ENCODE measurements around the gene LDHD.

Gene LDHD

GRCh38 chr16:75079346-75079926, 37.1 kb downstream of the LDHD start:
- no peak for DNase-seq (ENCODE audit: low read depth)

GRCh38 chr16:75078886-75079285, 37.7 kb downstream of the LDHD start:
- DNase-seq (ENCODE audit: low read depth) = no peak

GRCh38 chr16:75075688-75076268, 40.8 kb downstream of the LDHD start:
- DNase-seq (ENCODE audit: low read depth) = no peak

GRCh38 chr16:75074920-75075687, 41.5 kb downstream of the LDHD start:
- peak; percentile 71 for DNase-seq (ENCODE audit: low read depth)

- no peak for DNase-seq (ENCODE audit: low read depth)
Measured at GRCh38 chr16:75074304-75074793, 42.2 kb downstream of the LDHD start.

- no peak for DNase-seq (ENCODE audit: low read depth)
Measured at GRCh38 chr16:75073545-75074303, 42.9 kb downstream of the LDHD start.

GRCh38 chr16:75072239-75072947, 44.2 kb downstream of the LDHD start:
- no peak for DNase-seq (ENCODE audit: low read depth)

- DNase-seq (ENCODE audit: low read depth) = no peak
Measured at GRCh38 chr16:75071621-75072020, 45.0 kb downstream of the LDHD start.

- DNase-seq (ENCODE audit: low read depth) = no peak
Measured at GRCh38 chr16:75070012-75070841, 46.4 kb downstream of the LDHD start.

GRCh38 chr16:75068085-75069031, 48.2 kb downstream of the LDHD start:
- DNase-seq (ENCODE audit: low read depth) = no peak

- DNase-seq (ENCODE audit: low read depth) = no peak
Measured at GRCh38 chr16:75066861-75067447, 49.6 kb downstream of the LDHD start.

- no peak for DNase-seq (ENCODE audit: low read depth)
Measured at GRCh38 chr16:75065521-75066149, 50.9 kb downstream of the LDHD start.

- peak; percentile 26 for DNase-seq (ENCODE audit: low read depth)
Measured at GRCh38 chr16:75065149-75065505, 51.5 kb downstream of the LDHD start.

- DNase-seq (ENCODE audit: low read depth) = peak; percentile 13
Measured at GRCh38 chr16:75064403-75065148, 52.0 kb downstream of the LDHD start.

- no peak for DNase-seq (ENCODE audit: low read depth)
Measured at GRCh38 chr16:75063549-75064088, 53.0 kb downstream of the LDHD start.

GRCh38 chr16:75062976-75063346, 53.6 kb downstream of the LDHD start:
- DNase-seq (ENCODE audit: low read depth) = no peak

- no peak for DNase-seq (ENCODE audit: low read depth)
Measured at GRCh38 chr16:75062135-75062975, 54.2 kb downstream of the LDHD start.
